AG09319 (cell line): Measurements from ENCODE around the gene PMAIP1.

Experiments used
- DNase-seq: peaks from one replicate; pipeline ENCODE4 v3.0.0-alpha.2; 2010; ENCODE audit warnings: low read depth; ENCODE audit errors: extremely low read depth
- CTCF ChIP-seq: IDR thresholded peaks from 2 replicates; pipeline ENCODE4 v1.5.1; 2011; ENCODE audit warnings: low read depth, mild to moderate bottlenecking, inconsistent platforms, low read length, moderate library complexity

PMAIP1 gene

GRCh38 chr18:59865241-59865986 is 34.4 kb upstream of the PMAIP1 start:
- no peak for DNase-seq
- no peak for TF ChIP-seq CTCF

GRCh38 chr18:59866551-59867269 is 33.1 kb upstream of the PMAIP1 start:
- TF ChIP-seq CTCF, result no peak
- no peak for DNase-seq

GRCh38 chr18:59867337-59868104 is 32.3 kb upstream of the PMAIP1 start:
- no peak for TF ChIP-seq CTCF

GRCh38 chr18:59870623-59871130 is 29.1 kb upstream of the PMAIP1 start:
- no peak for DNase-seq

More at GRCh38 chr18:59867337-59868104, 32.3 kb upstream of the PMAIP1 start:
- no peak for DNase-seq

DNA sequence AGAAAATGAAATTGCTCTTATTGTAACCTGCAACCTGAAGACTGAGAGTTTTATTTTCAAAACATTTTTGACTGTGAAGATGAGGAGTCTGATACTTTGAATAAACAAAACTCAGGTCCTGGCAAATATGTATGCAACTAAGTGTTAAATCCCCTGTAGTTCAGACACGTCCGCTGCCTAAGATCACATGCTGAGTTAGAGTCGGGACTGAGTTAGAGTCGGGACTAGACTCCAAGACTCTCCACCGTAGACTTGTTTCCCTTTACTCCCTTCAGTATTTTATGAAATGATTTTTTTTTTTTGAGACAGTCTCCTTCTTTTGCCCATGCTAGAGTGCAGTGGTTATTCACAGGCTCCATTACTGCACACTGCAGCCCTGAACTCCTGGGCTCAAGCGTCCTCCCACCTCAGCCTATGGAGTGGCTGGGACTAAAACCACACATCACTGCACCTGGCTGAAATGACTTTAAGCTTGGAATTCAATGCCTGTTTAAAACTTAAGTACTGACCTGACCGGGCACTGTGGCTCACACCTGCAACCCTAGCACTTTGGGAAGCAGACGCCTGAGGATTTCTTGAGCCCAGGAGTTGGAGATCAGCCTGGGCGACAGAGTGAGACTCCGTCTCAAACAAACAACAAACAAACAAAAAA is 28.0 kb upstream of the PMAIP1 start:
- TF ChIP-seq CTCF, result no peak
- no peak for DNase-seq

More at GRCh38 chr18:59870623-59871130, 29.1 kb upstream of the PMAIP1 start:
- no peak for TF ChIP-seq CTCF

DNA sequence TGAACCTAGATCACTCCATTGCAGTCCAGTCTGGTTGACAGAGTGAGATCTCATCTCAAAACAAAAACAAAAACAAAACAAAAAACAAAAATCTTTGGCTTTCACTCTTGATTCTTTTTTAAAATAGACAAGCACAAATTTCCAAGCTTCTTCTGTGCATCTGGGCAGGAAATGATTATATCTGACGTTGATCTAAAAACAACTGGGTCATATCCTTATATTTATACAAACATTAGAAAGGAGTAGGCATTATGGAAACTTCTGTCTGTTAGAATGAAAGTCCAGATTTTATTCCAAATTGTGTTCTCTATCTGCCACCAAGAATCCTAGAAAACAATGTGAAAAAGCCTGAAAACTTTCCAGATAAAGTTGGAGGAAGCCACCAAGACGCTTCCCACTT is 26.2 kb upstream of the PMAIP1 start:
- no peak for DNase-seq
- TF ChIP-seq CTCF, result no peak
